Measurements from ENCODE around the gene HDGFL3. TPM values are rescaled to one million over a fixed set of nuclear protein-coding genes. Genes with fewer than 3 reads are reported as not detected.

The HDGFL3 gene
- total and polyA plus RNA-seq, 2 donors (not counting 3 experiments of a cell fraction or from before 2014, with no cell fraction given), result 20.2 to 155 TPM

DNA sequence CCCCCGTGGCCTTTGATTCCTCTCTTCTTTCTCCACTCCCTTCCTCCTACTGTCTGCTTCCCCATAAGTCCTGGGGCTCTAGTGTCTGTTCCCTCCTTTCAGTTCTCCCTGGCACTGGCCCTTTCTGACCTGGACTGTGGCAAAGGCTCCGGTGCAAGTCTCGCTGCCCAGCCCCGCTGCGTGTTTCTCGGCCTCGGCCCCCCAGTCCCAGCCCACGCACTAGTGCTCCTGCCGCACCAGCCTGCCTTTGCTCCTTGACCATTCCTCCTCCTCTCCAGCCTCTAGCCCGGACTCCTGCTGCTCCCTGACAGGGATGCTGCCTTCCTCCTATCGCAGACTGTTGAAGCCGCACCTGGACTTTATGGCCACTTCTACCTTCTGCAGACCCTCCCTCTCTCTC, 98.1 kb downstream of the HDGFL3 start:
- DNase-seq (ENCODE audit: low read depth, low spot score) (no peak), FAIRE-seq (no peak)
- H3K9me3 ChIP-seq (replicated peaks; ENCODE audit: control insufficient read depth, insufficient read depth, low read length), result no peaks in the 10 kb centered on the region
- H3K27ac ChIP-seq (ENCODE audit: insufficient read depth, low read depth, low read length), result peak overlapping the region; percentile 95
- BruUV-seq (replicated peaks), result no TSS peak
- H2AFZ ChIP-seq (ENCODE audit: low read depth, low read length), result no peak overlapping the region
- H3K4me1 ChIP-seq (ENCODE audit: control insufficient read depth, extremely low read depth, insufficient read depth, low read length), result peaks cover 66% of the 10 kb centered on the region
- CTCF ChIA-PET, result interaction anchor here (0.9 to 1.3 kb wide), 3 partner anchors 19 to 98 kb away, joined by 3 to 9 read pairs (median 3); partner anchors contain the start of genes BTBD1 and C15orf40
- no peak overlapping the region for H3K4me3 ChIP-seq (replicated peaks in 1 of 3; ENCODE audit: insufficient read depth in 1 of 3, low read depth in 1 of 3, low read length in 3 of 3)
- POLR2A ChIA-PET, result interaction anchor here (1.1 kb wide), 1 partner anchor 98 kb away, joined by 4 read pairs; the partner anchor contains the start of gene C15orf40
- intact Hi-C loops (cut with micrococcal nuclease), result no loop called here
- peaks cover 0 to 7% of the 10 kb centered on the region in 2 experiments for H3K36me3 ChIP-seq (ENCODE audit: control insufficient read depth in 2 of 2, extremely low read depth in 1 of 2, insufficient read depth in 2 of 2, low read length in 2 of 2)
- H3K4me2 ChIP-seq (ENCODE audit: insufficient read depth, low read length), result peak overlapping the region; percentile 77
- dilution Hi-C loops (cut with MboI; ENCODE audit: extremely low pct_ligation_motif_present, low sequenced_read_pairs), result no loop called here
- H3K9me1 ChIP-seq (replicated peaks; ENCODE audit: control insufficient read depth, extremely low read depth, insufficient read depth, low read length), result no peaks in the 10 kb centered on the region
- no peak overlapping the region for H3K9ac ChIP-seq (replicated peaks; ENCODE audit: extremely low read depth, insufficient read depth, low read length)
- H3K79me2 ChIP-seq (ENCODE audit: control insufficient read depth, insufficient read depth, low read length), result peaks cover 29% of the 10 kb centered on the region
- H3K27me3 ChIP-seq (ENCODE audit: control insufficient read depth in 2 of 2, insufficient read depth in 2 of 2, low read length in 2 of 2), result no peaks in the 10 kb centered on the region
- no peaks in the 10 kb centered on the region for H4K20me1 ChIP-seq (replicated peaks; ENCODE audit: control insufficient read depth, extremely low read depth, insufficient read depth, low read length)
- TF ChIP-seq EZH2 (IDR thresholded peaks at IDR 0.05; ENCODE audit: borderline replicate concordance, low read depth, low read length, severe bottlenecking) (no peak), POLR2A (IDR thresholded peaks at IDR 0.05; ENCODE audit: low read depth, low read length) (no peak), GATA2 (IDR thresholded peaks at IDR 0.05; ENCODE audit: insufficient read depth, insufficient read length, low read depth, low read length) (no peak), POLR2AphosphoS5 (IDR thresholded peaks at IDR 0.05; ENCODE audit: insufficient read depth, low read depth, low read length) (no peak), FOS (IDR thresholded peaks at IDR 0.05; ENCODE audit: borderline replicate concordance, insufficient read depth, low read length) (no peak), MYC (IDR thresholded peaks at IDR 0.05; ENCODE audit: low read depth, low read length) (no peak), JUN (IDR thresholded peaks at IDR 0.05; ENCODE audit: borderline replicate concordance, insufficient read depth, insufficient read length, low read depth) (no peak)
- TF ChIP-seq, protein P1, sequence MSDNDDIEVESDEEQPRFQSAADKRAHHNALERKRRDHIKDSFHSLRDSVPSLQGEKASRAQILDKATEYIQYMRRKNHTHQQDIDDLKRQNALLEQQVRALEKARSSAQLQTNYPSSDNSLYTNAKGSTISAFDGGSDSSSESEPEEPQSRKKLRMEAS (IDR thresholded peaks at IDR 0.05; ENCODE audit: insufficient read depth, insufficient read length), result no peak
- TF ChIP-seq, protein P2, sequence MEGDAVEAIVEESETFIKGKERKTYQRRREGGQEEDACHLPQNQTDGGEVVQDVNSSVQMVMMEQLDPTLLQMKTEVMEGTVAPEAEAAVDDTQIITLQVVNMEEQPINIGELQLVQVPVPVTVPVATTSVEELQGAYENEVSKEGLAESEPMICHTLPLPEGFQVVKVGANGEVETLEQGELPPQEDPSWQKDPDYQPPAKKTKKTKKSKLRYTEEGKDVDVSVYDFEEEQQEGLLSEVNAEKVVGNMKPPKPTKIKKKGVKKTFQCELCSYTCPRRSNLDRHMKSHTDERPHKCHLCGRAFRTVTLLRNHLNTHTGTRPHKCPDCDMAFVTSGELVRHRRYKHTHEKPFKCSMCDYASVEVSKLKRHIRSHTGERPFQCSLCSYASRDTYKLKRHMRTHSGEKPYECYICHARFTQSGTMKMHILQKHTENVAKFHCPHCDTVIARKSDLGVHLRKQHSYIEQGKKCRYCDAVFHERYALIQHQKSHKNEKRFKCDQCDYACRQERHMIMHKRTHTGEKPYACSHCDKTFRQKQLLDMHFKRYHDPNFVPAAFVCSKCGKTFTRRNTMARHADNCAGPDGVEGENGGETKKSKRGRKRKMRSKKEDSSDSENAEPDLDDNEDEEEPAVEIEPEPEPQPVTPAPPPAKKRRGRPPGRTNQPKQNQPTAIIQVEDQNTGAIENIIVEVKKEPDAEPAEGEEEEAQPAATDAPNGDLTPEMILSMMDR (IDR thresholded peaks at IDR 0.05; ENCODE audit: extremely low read depth in 1 of 2, insufficient read depth in 1 of 2, low read depth in 1 of 2, low read length in 2 of 2), result no peak

Measured in endothelial cell of umbilical vein (primary cell).